ENCODE data around the gene NDUFV1. TPM values are rescaled to one million over a fixed set of nuclear protein-coding genes. Genes with fewer than 3 reads are reported as not detected.
"Not testable (repeated sequence)": the region's sequence is repeated elsewhere in the genome, so short reads cannot be mapped to it uniquely, and the experiment has no call there.

The NDUFV1 gene
- total RNA-seq, 1 experiment from 2014 or later, result 203 TPM

GRCh38 chr11:67611704-67612587 is 5.2 kb downstream of the NDUFV1 start:
- no peak for DNase-seq (ENCODE audit: low read depth)

GRCh38 chr11:67612751-67613150 is 6.0 kb downstream of the NDUFV1 start:
- no peak for DNase-seq (ENCODE audit: low read depth)

GRCh38 chr11:67613313-67613959 is 6.7 kb downstream of the NDUFV1 start:
- no peak for DNase-seq (ENCODE audit: low read depth)

DNA sequence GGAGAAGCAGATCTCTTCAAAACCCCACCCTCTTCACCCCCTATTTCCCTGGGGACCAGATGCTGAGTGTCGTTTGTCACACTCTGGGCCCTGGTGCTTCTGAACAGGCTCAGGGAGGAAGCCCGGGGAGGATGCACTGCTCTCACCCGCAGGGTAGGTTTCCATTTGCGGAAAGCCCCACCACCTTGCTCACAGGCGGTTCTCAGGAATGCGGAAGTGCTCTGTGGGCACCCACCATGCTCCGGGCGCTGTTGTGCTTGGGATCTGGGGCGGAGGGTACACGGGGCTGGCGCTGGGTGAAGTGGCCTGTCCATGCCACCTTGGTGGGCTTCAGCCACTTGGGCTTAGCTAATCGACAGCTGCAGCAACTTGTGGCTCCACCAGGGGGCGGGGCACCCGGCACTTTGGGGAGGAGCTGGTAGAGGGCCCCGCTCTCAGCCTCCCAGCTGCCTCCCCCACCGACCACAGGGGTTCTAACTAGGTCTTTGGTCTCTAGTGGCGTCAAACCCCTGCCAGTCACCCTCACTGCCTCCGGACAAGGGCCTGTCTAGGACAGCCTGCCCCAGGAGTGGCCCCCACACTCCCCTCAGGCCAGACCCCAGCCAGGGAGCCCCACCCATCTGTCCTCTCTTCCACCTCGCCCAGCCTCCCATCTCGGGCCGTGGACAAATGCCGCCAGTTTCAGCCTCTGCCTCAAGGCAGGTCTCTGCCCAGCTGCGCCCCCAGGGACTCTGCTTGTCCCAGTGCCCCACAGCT is 7.4 kb downstream of the NDUFV1 start:
- peak; percentile 72 for DNase-seq (ENCODE audit: low read depth)

GRCh38 chr11:67614730-67615714 is 8.3 kb downstream of the NDUFV1 start:
- DNase-seq (ENCODE audit: low read depth), result peak; percentile 13

DNA sequence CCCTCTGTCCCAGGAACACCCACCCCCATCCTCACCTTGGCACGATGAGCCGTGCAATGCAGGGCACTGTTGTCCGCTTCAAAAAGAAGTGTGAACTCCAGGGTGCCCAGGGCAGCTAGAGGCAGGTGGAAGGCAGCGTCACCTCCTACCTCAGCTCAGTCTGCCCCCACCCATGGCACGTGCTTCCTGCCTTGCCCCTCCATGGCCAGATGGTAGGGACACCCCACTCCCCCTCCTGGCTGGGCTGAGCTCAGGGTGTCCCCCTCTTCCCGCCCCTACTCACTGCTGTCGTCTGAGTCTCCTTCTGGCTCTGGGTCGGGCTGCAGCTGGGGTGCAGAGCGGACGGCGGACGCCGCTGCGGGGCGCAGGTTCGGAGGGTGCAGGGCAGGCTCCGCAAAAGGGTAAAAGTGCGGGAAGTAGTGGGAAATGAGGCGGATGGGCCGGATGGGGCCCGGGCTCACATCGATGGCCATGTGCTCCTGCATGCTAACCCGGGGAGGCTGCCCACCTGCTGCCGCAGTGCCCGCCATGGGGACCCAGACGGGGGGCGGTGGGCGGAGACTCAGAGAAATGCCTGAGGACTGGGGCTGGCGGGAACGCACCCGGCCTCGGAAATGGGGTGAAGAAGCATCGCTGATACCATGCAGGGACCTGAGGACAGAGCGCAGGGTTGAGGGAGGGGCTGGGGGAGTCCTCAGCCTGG is 9.1 kb downstream of the NDUFV1 start:
- DNase-seq (ENCODE audit: low read depth), result no peak

DNA sequence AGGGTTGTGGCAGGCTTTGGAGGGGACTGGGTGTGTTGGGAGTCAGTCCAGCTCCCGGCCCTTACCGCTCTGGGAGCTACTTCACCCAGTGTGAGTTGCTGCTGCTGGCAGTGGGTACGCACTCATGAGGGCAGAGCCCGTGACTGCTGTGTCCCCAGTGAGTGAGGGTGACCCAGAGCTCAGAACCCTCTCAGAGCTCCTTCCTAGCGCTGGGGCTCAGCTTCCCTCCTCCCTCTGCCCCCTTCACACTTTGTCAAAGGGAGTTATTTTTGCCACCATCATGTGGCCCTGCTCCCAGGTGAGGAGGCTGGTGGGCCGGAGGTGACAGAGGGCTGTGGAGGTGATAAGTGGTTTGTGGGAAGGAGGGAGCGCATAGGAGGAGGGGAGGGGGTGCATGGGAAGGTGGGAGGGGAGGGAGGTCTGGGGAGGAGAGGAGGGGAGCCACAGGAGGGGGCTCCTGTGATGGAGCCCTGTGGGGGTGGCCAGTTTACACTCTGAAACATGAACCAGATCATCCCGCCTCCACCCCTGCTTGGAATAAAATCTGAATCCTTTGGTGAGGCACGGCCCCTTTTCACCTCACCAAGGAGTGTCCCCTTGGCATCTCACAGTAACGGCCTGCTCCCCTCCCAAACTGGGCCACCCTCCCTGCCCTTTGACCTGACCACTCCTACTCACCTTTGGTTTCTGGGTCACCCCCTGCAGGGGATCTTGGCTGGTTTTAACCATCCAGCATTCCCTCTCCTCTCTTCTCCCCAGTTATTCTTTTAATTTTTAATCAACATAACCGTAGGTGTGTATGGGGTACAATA is 9.9 kb downstream of the NDUFV1 start:
- DNase-seq (ENCODE audit: low read depth), result no peak

DNA sequence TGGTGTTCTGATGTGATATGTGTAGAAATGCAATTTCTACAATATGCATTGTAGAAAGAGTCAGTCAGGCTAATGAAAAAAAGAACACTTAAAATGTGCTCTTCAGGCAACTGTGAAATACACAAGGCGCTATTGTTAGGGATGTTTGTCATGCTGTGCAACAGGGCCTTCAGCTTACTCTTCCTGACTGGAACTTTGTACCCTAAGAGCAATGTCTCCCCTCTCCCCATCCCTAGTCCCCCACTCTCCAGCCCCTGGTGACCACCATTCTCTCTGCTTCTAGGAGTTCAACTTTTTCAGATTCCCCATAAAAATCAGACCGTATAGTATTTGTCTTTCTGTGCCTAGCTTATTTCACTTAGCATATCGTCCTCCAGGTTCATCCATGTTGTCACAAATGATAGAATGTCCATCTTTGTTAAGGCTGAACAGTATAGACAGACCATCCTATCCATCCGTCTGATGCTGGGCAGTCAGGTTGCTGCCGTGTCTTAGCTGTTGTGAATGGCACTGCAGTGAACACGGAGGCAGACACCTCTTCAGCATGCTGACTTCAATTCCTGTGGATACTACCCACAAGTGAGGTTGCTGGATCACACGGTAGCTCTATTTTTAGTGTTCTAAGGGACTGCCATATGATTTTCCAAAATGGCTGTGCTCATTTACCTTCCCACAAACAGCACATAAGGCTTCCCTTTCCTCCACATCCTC is 10.7 kb downstream of the NDUFV1 start:
- no peak for DNase-seq (ENCODE audit: low read depth)

DNA sequence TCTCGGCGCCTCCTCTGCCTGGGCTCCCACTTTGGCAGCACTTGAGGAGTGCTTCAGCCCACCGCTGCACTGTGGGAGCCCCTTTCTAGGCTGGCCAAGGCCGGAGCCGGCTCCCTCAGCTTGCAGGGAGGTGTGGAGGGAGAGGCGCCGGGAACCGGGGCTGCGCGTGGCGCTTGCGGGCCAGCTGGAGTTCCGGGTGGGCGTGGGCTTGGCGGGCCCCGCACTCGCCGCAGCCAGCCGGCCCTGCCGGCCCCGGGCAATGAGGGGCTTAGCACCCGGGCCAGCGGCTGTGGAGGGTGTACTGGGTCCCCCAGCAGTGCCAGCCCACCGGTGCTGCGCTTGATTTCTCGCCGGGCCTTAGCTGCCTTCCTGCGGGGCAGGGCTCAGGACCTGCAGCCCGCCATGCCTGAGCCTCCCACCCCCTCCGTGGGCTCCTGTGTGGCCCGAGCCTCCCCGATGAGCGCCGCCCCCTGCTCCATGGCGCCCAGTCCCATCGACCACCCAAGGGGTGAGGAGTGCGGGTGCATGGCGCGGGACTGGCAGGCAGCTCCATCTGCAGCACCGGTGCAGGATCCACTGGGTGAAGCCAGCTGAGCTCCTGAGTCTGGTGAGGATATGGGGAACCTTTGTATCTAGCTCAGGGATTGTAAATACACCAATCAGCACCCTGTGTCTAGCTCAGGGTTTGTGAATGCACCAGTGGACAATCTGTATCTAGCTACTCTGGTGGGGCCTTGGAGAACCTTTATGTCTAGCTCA is 12.3 kb downstream of the NDUFV1 start:
- not testable (repeated sequence) for DNase-seq (ENCODE audit: low read depth)

GRCh38 chr11:67619683-67620618 is 13.2 kb downstream of the NDUFV1 start:
- not testable (repeated sequence) for DNase-seq (ENCODE audit: low read depth)

- DNase-seq (ENCODE audit: low read depth), result not testable (repeated sequence)
Observed at GRCh38 chr11:67620621-67621020, 13.9 kb downstream of the NDUFV1 start.

- DNase-seq (ENCODE audit: low read depth), result not testable (repeated sequence)
Observed at GRCh38 chr11:67621928-67622327, 15.2 kb downstream of the NDUFV1 start.

DNA sequence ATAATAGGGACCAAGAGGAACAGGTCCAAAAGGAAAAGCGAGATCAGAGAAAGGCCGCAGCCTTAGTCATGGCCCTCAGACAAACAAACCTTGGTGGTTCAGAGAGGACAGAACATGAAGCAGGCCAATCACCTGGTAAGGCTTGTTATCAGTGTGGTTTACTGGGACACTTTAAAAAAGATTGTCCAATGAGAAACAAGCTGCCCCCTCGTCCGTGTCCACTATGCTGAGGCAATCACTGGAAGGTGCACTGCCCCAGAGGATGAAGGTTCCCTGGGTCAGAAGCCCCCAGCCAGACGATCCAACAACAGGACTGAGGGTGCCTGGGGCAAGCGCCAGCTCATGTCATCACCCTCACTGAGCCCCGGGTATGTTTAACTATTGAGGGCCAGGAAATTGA is 16.2 kb downstream of the NDUFV1 start:
- DNase-seq (ENCODE audit: low read depth), result not testable (repeated sequence)

DNA sequence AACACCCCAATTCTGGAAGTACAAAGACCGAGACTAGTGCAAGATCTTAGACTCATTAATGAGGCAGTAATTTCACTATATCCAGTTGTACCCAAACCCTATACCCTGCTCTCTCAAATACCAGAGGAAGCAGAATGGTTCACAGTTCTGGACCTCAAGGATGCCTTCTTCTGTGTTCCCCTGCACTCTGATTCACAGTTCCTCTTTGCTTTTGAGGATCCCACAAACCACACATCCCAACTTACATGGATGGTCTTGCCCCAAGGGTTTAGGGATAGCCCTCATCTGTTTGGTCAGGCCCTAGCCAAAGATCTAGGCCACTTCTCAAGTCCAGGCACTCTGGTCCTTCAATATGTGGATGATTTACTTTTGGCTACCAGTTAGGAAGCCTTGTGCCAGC is 17.1 kb downstream of the NDUFV1 start:
- not testable (repeated sequence) for DNase-seq (ENCODE audit: low read depth)

DNA sequence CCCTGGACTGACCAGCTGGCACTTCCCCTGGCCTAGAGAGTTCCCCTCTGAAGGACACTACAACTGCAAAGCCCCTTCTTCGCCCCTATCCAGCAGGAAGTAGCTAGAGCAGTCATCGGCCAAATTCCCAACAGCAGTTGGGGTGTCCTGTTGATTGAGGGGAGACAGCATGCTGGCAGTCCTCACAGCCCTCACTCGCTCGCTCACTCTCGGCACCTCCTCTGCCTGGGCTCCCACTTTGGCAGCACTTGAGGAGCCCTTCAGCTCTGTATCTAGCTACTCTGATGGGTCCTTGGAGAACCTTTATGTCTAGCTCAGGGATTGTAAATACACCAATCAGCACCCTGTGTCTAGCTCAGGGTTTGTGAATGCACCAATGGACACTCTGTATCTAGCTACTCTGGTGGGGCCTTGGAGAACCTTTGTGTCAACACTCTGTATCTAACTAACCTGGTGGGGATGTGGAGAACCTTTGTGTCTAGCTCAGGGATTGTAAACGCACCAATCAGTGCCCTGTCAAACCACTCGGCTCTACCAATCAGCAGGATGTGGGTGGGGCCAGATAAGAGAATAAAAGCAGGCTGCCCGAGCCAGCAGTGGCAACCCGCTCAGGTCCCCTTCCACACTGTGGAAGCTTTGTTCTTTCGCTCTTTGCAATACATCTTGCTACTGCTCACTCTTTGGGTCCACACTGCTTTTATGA is 19.5 kb downstream of the NDUFV1 start:
- DNase-seq (ENCODE audit: low read depth), result not testable (repeated sequence)

GRCh38 chr11:67626970-67627369 is 20.2 kb downstream of the NDUFV1 start:
- no peak for DNase-seq (ENCODE audit: low read depth)

Data from RPMI7951 (cell line).